ENCODE measurements around the gene CNBD2.
"Not testable (repeated sequence)": the region's sequence is repeated elsewhere in the genome, so short reads cannot be mapped to it uniquely, and the experiment has no call there.

- TF ChIP-seq POLR2AphosphoS5, POLR2A (IDR thresholded peaks at IDR 0.05; ENCODE audit: low read depth, low read length): not testable (repeated sequence)
Measured at GRCh38 chr20:36053863-36054518, 85.6 kb downstream of the CNBD2 start.

All from GM12892 (cell line).